NK-92 (cell line): Measurements from ENCODE around the gene SRC.
"Not testable (repeated sequence)": the region's sequence is repeated elsewhere in the genome, so short reads cannot be mapped to it uniquely, and the experiment has no call there.

Experiments used
- DNase-seq: peaks from one replicate; lab custom pipeline; 2025; ENCODE audit not compliant: unreplicated experiment; lab: John Stamatoyannopoulos, UW

Gene SRC

GRCh38 chr20:37335642-37336368, 10.1 kb upstream of the SRC start:
- no peak for DNase-seq

DNA sequence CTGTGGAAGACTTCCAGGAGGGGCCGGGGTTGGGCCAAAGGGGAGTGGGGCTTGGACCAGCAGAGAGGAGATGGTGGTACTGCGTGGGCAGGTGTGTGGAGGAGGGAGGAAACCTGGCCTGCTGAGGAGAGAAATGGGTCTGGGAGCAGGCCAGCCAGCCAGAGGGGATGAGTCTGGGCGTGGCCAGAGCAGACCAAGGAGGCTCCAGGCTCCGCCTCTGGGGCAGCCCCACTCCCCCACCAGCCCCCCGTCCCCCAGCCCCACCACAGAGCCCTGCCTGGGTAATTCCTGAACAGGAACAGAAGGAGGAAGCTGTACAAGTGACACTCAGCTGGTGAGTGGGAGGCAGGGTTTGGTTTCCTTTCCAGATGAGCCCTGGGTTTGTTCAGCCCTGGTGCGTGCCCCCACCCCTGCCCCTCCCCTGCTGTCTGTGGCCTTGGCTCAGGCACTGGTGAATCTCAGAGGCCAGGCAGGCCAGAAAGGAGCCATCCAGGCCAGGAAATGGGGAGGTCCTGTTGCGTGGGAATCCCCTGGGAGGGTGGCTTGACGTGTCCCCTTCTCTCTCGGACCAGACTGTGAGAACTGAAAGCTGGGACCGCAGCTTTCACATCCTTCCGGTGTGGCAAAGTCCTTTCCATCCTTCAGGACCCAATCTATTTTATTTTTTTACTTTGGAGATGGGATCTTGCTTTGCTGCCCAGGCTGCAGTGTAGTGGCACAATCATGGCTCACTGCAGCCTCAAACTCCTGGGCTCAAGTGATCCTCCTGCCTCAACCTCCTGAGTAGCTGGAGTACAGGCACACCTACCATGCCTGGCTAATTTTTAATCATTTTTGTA, 9.4 kb upstream of the SRC start:
- no peak for DNase-seq

GRCh38 chr20:37337208-37337991, 8.5 kb upstream of the SRC start:
- no peak for DNase-seq

GRCh38 chr20:37338380-37338779, 7.6 kb upstream of the SRC start:
- DNase-seq = not testable (repeated sequence)

- DNase-seq = no peak
Observed at GRCh38 chr20:37339208-37339607, 6.7 kb upstream of the SRC start.

GRCh38 chr20:37339764-37340109, 6.2 kb upstream of the SRC start:
- DNase-seq = not testable (repeated sequence)

DNA sequence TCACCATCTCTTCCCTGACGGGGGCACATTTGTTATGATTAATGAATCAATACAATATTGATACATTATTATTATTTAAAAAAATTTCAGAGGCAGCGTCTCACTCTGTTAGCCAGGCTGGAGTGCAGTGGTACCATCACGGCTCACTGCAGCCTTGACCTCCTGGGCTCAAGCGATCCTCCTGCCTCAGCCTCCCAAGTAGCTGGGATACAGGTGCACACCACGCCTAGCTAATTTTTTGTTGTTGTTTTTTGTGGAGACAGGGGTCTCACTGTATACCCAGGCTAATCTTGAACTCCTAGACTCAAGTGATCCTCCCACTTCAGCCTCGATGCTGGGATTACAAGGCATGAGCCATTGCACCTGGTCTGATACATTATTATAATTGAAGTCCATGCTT, 4.9 kb upstream of the SRC start:
- no peak for DNase-seq

GRCh38 chr20:37341632-37342031, 4.3 kb upstream of the SRC start:
- DNase-seq = no peak

- DNase-seq = no peak
Observed at GRCh38 chr20:37342231-37343177, 3.4 kb upstream of the SRC start.

- DNase-seq = no peak
Observed at GRCh38 chr20:37343212-37343993, 2.5 kb upstream of the SRC start.

- no peak for DNase-seq
Observed at GRCh38 chr20:37343994-37344355, 2.0 kb upstream of the SRC start.

DNA sequence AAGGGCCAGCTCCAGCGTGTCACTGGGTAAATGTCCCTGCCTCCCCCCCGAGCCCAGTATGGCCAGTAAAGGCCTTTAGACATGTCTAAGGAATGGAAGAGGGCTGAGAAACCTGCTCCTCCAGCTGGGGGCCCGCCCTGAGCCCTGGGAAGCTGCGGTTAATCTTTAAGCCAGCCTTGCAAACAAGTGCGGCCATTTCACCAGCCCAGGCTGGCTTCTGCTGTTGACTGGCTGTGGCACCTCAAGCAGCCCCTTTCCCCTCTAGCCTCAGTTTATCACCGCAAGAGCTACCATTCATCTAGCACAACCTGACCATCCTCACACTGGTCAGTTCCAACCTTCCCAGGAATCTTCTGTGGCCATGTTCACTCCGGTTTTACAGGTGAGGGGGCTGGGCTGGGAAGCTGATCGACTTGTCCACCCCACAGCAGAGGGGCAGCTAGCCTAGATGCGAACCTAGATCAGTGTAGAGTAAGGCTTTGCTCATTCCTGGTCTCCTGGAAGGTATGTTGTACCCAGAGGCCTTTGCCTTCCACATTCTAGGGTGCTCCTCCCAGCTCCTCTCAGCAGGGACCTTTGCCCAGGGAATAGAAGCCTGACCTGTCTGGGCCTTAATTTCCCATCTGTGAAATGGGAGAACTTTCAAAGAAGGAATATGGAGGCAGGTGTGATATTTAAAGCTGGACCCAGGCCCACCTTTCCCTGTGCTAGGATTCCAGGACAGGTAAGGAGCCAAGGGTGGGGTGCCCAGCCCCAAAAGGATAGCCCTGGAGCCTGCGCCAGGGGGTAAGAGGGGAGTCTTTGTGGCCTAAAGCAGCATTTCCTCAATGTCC, 1.2 kb upstream of the SRC start:
- DNase-seq = no peak

- DNase-seq = no peak
Observed at GRCh38 chr20:37346236-37346534, 245 bp downstream of the SRC start.

DNA sequence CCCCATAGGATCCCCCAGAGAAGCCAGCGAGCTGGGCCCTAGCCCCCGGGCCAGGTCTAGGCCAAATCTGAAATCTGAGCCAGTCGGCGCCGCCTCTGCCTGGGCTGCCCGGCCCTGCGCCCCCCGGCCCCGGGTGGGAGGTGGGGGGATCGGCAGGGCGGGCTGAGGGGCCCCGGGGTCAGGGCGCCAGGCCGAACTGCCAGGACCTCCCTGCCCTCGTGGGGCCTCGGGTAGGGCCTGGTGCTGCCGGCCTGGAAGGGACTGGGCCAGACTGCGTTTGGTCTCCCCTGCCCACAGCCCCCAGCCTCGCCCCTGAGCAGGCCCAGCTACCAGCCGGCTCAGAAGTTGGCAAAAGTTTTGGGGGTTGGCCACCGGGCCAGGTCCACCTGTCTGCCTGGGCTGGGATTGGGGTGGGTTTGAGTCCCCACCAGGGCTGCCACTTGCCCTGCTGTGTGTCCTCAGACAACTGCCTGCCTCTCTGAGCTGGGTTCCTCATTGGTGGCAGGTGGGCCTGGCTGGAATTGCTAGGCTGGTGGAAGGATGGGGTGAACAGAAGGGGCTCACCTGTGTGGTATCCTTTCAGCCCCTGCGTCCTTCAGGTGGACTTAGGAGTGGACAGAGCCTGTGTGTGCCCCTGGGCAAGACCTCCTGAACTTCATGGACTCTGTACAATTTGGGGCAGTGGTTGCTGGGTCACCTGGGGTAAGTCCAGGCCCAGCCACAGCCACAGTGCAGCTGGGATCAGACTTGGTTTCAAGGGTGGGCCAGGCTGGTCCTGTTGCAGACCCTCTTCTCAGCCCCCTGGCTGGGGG, 801 bp downstream of the SRC start:
- no peak for DNase-seq

GRCh38 chr20:37347347-37347823, 1.4 kb downstream of the SRC start:
- no peak for DNase-seq

GRCh38 chr20:37347891-37348791, 2.2 kb downstream of the SRC start:
- DNase-seq = no peak

DNA sequence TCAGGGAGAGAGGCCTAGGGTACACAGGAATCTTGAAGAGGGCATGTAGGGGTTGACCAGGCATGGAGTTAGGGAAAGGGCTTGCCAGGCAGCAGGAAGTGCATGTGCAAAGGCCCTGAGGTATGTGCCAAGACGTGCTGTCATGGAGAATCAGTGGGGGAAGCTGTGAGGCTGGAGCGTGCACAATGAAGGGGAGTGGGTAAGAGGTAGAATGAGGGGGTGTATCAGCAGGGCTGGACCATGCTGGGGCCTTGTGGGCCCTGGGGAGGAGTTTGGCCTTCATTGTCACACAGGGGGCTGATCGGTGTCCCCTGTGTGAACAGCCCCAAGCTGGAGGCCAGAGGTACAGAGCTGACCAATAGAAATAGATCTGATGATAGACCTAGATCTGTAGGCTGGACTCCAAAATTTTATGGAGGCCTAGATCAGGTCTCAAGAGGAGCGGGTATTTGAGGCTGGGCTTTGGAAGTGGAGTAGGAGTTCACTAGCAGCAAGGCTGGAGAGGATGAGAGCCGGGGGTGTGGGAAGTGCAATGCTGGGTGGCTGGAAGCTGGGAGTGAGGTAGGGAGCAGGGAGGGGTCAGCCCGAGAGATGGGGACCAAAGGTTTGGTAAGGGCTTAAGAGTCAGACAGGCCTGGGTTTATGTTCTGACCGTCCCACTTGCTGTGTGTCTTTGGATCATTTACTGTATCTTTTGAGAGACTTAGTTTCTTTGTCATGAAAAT, 3.0 kb downstream of the SRC start:
- DNase-seq = no peak
